Gastrocnemius medialis (tissue), 4 donors: Measurements from ENCODE around the gene ANKRD50.

Experiments
- POLR2A ChIP-seq, 2 donors: fragments of 450-650 bp; IDR thresholded peaks; one replicate each; pipeline ENCODE4 v1.6.1; 2017; ENCODE audit warnings: antibody characterized with exemption in 2 of 2, mild to moderate bottlenecking in 2 of 2, moderate library complexity in 2 of 2
- TF ChIP-seq, protein P1 (sequence below), 5 experiments: fragments of 450-650 bp in 3 of 5; fragments of 200-600 bp in 2 of 5; sonication (generic) in 2 of 5; IDR thresholded peaks in 4 of 5; conservative IDR thresholded peaks in 1 of 5; 1 replicate in 4 of 5; 2 replicates in 1 of 5; pipeline ENCODE4 v1.5.1; 2016 to 2019; ENCODE audit warnings: antibody characterized with exemption in 5 of 5, mild to moderate bottlenecking in 3 of 5, moderate library complexity in 3 of 5

DNA sequence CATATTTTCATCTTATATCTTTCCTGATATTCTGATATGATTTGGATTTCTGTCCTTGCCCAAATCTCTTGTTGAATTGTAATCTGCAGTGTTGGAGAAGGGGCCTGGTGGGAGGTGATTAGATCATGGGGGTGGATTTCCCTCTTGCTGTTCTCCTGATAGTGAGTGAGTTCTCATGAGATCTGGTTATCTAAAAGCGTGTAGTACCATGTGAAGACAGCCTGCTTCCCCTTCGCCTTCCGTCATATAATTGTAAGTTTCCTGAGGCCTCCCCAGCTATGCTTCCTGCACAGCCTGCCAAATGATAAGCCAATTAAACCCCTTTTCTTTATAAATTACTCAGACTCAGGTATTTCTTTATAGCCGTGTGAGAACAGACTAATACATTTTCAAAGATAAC is 77.2 kb downstream of the ANKRD50 start:
- TF ChIP-seq, protein P1, sequence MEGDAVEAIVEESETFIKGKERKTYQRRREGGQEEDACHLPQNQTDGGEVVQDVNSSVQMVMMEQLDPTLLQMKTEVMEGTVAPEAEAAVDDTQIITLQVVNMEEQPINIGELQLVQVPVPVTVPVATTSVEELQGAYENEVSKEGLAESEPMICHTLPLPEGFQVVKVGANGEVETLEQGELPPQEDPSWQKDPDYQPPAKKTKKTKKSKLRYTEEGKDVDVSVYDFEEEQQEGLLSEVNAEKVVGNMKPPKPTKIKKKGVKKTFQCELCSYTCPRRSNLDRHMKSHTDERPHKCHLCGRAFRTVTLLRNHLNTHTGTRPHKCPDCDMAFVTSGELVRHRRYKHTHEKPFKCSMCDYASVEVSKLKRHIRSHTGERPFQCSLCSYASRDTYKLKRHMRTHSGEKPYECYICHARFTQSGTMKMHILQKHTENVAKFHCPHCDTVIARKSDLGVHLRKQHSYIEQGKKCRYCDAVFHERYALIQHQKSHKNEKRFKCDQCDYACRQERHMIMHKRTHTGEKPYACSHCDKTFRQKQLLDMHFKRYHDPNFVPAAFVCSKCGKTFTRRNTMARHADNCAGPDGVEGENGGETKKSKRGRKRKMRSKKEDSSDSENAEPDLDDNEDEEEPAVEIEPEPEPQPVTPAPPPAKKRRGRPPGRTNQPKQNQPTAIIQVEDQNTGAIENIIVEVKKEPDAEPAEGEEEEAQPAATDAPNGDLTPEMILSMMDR (IDR thresholded peaks at IDR 0.05 in 4 of 5, conservative IDR thresholded peaks at IDR 0.05 in 1 of 5): no peak
- no peak for TF ChIP-seq POLR2A (IDR thresholded peaks at IDR 0.05)
